Measurements from ENCODE around the gene GOLGA6L1.

GRCh38 chr15:23081271-23081670 is 55.4 kb downstream of the GOLGA6L1 start:
- TF ChIP-seq CTCF (conservative IDR thresholded peaks at IDR 0.05): no peak
- TF ChIP-seq ZFX (IDR thresholded peaks at IDR 0.05): no peak
